ENCODE measurements around the gene SCAI. TPM values are rescaled to one million over a fixed set of nuclear protein-coding genes. Genes with fewer than 3 reads are reported as not detected.

SCAI gene
- total and polyA plus RNA-seq, 2 of the 4 experiments (the other 2 are of a cell fraction) = 3.6 to 14.5 TPM

DNA sequence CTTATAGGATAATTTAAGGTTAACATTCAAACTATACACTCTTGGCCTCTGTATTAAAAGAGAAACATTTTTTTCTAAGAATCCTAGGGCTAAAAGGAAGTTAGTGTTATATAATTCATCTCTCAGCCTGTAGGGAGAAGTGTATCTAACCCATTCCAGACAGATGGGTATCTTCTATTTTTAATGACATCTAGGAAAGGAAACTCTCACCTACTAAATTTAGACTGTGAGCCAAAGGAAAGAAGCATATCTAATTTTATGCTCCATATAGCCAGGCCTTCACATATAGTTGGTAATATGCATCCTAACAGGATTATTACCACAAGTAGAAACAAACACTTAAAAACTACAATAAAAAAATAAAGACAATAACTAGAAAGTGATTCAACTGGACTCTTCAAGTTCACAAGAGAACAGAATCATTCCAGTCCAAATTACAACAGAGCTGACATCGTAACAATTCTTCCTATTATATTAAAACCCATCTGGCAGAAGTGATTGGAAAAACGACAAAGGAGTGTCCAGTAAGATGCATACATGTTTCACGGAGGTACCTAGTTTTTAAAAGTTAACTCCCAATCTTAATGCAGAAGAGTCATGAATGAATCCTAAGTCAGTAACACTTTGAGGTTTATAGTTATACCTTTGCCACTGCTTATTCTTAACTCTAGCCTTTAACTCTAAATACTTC is 39.4 kb downstream of the SCAI start:
- no peak overlapping the region for H3K9ac ChIP-seq (ENCODE audit: low read depth, low read length)
- dilution Hi-C loops (cut with HindIII; ENCODE audit: low sequenced_read_pairs, unreplicated experiment) = no loop called here
- BruUV-seq (replicated peaks) = no TSS peak

More for the DNA sequence above, 39.4 kb downstream of the SCAI start:
- ATAC-seq (ENCODE audit: low read depth) (no peak), DNase-seq (no peak)
- Histone ChIP-seq H3K18ac (ENCODE audit: low read depth, low read length) (no peak overlapping the region), H2BK20ac (ENCODE audit: low read depth, low read length) (no peak overlapping the region), H3K4ac (ENCODE audit: low read depth, low read length) (no peak overlapping the region), H3K4me3 (ENCODE audit: insufficient read depth, low read depth, low read length) (no peak overlapping the region), H3K56ac (ENCODE audit: extremely low read depth, insufficient read depth, low read length) (no peak overlapping the region), H2BK15ac (ENCODE audit: low read depth, low read length) (no peak overlapping the region), H3K27ac (ENCODE audit: insufficient read depth, low read length) (no peak overlapping the region), H2BK5ac (ENCODE audit: low read depth, low read length, poor library complexity, severe bottlenecking) (no peak overlapping the region), H4K8ac (ENCODE audit: low read depth in 2 of 2, low read length in 2 of 2) (no peak overlapping the region), H3K79me1 (ENCODE audit: low read depth in 1 of 2, low read length in 2 of 2) (peaks cover 19 to 27% of the 10 kb centered on the region in 2 experiments; a peak in 3 of 4 replicates), H4K91ac (ENCODE audit: insufficient read depth, low read depth, low read length) (no peak overlapping the region), H4K20me1 (ENCODE audit: insufficient read depth, low read length) (peaks cover 20% of the 10 kb centered on the region; the same call in 1 of the 2 replicates), H2AK5ac (ENCODE audit: low read depth, low read length) (no peak overlapping the region), H3K36me3 (ENCODE audit: control insufficient read depth, insufficient read depth, low read length) (no peaks in the 10 kb centered on the region), H3K4me2 (ENCODE audit: low read depth, low read length) (no peak overlapping the region), H3K27me3 (ENCODE audit: control insufficient read depth, insufficient read depth, low read length) (no peaks in the 10 kb centered on the region), H3K4me1 (ENCODE audit: control insufficient read depth, insufficient read depth, low read length) (peaks cover 13% of the 10 kb centered on the region), H3K14ac (replicated peaks; ENCODE audit: low read depth, low read length) (no peak overlapping the region), H3K23ac (ENCODE audit: low read depth, low read length) (no peak overlapping the region), H2BK120ac (ENCODE audit: low read depth, low read length) (no peak overlapping the region), H2AK9ac (replicated peaks; ENCODE audit: low read depth, low read length, poor library complexity) (no peak overlapping the region), H3K9me1 (ENCODE audit: insufficient read depth, low read length) (peaks cover 5% of the 10 kb centered on the region; the same call in 1 of the 2 replicates), H2AFZ (replicated peaks; ENCODE audit: low read length, poor library complexity) (no peak overlapping the region), H3K9me3 (ENCODE audit: control insufficient read depth, insufficient read depth, low read length) (no peaks in the 10 kb centered on the region), H4K5ac (ENCODE audit: low read depth, low read length) (no peak overlapping the region)
- no CpG with 5 or more reads among the region's 3 CpGs for WGBS, 2 experiments (ENCODE audit: extremely low coverage in 2 of 2, insufficient read length in 1 of 2)
- intact Hi-C loops (cut with micrococcal nuclease) = no loop called here
- in situ Hi-C loops (cut with MboI; ENCODE audit: low sequenced_read_pairs) = no loop called here
- POLR2A ChIA-PET (ENCODE audit: unreplicated experiment) = no interaction called here
- CTCF ChIA-PET = interaction anchor here (0.7 kb wide), 1 partner anchor 837 kb away, joined by 3 read pairs; no protein-coding TSS in a partner anchor
- no peak for TF ChIP-seq BHLHE40 (IDR thresholded peaks at IDR 0.05; ENCODE audit: low read depth, low read length)
- TF ChIP-seq, protein P1, sequence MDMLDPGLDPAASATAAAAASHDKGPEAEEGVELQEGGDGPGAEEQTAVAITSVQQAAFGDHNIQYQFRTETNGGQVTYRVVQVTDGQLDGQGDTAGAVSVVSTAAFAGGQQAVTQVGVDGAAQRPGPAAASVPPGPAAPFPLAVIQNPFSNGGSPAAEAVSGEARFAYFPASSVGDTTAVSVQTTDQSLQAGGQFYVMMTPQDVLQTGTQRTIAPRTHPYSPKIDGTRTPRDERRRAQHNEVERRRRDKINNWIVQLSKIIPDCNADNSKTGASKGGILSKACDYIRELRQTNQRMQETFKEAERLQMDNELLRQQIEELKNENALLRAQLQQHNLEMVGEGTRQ (IDR thresholded peaks at IDR 0.05; ENCODE audit: low read depth, low read length) = no peak
- TF ChIP-seq SMC3 (IDR thresholded peaks at IDR 0.05; ENCODE audit: low read depth, low read length) = no peak
- TF ChIP-seq MAZ (IDR thresholded peaks at IDR 0.05; ENCODE audit: borderline replicate concordance, low read depth, low read length) = no peak
- TF ChIP-seq POLR2A (IDR thresholded peaks at IDR 0.05; ENCODE audit: low read depth, low read length) = no peak
- no peak for TF ChIP-seq CEBPB (IDR thresholded peaks at IDR 0.05; ENCODE audit: low read depth, low read length)
- TF ChIP-seq, protein P2, sequence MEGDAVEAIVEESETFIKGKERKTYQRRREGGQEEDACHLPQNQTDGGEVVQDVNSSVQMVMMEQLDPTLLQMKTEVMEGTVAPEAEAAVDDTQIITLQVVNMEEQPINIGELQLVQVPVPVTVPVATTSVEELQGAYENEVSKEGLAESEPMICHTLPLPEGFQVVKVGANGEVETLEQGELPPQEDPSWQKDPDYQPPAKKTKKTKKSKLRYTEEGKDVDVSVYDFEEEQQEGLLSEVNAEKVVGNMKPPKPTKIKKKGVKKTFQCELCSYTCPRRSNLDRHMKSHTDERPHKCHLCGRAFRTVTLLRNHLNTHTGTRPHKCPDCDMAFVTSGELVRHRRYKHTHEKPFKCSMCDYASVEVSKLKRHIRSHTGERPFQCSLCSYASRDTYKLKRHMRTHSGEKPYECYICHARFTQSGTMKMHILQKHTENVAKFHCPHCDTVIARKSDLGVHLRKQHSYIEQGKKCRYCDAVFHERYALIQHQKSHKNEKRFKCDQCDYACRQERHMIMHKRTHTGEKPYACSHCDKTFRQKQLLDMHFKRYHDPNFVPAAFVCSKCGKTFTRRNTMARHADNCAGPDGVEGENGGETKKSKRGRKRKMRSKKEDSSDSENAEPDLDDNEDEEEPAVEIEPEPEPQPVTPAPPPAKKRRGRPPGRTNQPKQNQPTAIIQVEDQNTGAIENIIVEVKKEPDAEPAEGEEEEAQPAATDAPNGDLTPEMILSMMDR (conservative IDR thresholded peaks at IDR 0.05; ENCODE audit: low read depth, low read length) = no peak
- TF ChIP-seq RCOR1 (IDR thresholded peaks at IDR 0.05; ENCODE audit: insufficient replicate concordance, low read length) = no peak
- no peak for TF ChIP-seq MAFK (IDR thresholded peaks at IDR 0.05; ENCODE audit: low read depth, low read length)
- TF ChIP-seq CHD1 (IDR thresholded peaks at IDR 0.05; ENCODE audit: low read depth, low read length) = no peak
- no peak for TF ChIP-seq NFE2L2 (IDR thresholded peaks at IDR 0.05; ENCODE audit: low read depth, low read length)
- no peak for TF ChIP-seq FOS (IDR thresholded peaks at IDR 0.05; ENCODE audit: low read depth, low read length)
- no peak for TF ChIP-seq MXI1 (IDR thresholded peaks at IDR 0.05; ENCODE audit: borderline replicate concordance, low read depth, low read length)
- TF ChIP-seq RFX5 (IDR thresholded peaks at IDR 0.05; ENCODE audit: low read depth, low read length) = no peak
- TF ChIP-seq, protein P3, sequence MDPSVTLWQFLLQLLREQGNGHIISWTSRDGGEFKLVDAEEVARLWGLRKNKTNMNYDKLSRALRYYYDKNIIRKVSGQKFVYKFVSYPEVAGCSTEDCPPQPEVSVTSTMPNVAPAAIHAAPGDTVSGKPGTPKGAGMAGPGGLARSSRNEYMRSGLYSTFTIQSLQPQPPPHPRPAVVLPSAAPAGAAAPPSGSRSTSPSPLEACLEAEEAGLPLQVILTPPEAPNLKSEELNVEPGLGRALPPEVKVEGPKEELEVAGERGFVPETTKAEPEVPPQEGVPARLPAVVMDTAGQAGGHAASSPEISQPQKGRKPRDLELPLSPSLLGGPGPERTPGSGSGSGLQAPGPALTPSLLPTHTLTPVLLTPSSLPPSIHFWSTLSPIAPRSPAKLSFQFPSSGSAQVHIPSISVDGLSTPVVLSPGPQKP (IDR thresholded peaks at IDR 0.05; ENCODE audit: borderline replicate concordance, low read depth, low read length) = no peak
- no peak for TF ChIP-seq RAD21 (IDR thresholded peaks at IDR 0.05; ENCODE audit: low read length)
